Testis (tissue), 2 donors: Measurements from ENCODE around the gene DCT.

Experiments
- POLR2A ChIP-seq: fragments of 450-650 bp; IDR thresholded peaks from one replicate; pipeline ENCODE4 v1.6.1; 2017; ENCODE audit warnings: antibody characterized with exemption, mild to moderate bottlenecking, moderate library complexity
- TF ChIP-seq, protein P1 (sequence below), 3 experiments: fragments of 450-650 bp in 2 of 3; fragments of 200-600 bp in 1 of 3; sonication (generic) in 1 of 3; IDR thresholded peaks; one replicate each; pipeline ENCODE4 v1.5.1; 2016 to 2019; ENCODE audit warnings: antibody characterized with exemption in 3 of 3, mild to moderate bottlenecking in 2 of 3, moderate library complexity in 1 of 3

DNA sequence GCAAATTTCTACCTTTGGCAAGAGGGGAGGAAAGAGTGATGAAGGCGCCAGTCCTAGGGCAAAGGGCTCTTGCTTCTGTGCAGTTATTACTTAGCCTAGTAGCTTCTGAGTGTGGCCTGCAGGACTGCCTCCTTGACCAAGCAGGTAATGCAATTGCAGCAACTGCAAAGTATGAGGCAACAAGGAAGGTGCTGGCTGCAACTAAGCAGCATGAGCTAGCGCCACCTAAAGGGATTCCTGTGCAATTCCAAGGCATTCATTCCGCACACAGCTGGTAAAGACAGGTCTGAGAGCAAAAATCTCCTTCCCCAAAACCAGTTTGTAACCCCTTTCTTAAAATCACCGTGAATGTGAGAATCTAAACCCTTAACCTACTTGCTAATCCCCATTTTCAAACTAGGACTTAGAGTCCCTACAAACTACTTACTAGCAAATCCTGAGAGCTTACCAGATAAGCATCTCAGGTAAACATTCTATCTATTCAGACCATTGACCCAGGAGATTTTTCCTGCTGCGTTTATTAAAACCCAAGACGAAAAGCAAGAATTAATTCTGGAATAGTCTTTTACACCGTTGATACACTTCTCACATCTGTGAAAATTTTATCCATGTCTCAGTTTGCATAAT is 62.9 kb downstream of the DCT start:
- no peak for TF ChIP-seq POLR2A
- TF ChIP-seq, protein P1, sequence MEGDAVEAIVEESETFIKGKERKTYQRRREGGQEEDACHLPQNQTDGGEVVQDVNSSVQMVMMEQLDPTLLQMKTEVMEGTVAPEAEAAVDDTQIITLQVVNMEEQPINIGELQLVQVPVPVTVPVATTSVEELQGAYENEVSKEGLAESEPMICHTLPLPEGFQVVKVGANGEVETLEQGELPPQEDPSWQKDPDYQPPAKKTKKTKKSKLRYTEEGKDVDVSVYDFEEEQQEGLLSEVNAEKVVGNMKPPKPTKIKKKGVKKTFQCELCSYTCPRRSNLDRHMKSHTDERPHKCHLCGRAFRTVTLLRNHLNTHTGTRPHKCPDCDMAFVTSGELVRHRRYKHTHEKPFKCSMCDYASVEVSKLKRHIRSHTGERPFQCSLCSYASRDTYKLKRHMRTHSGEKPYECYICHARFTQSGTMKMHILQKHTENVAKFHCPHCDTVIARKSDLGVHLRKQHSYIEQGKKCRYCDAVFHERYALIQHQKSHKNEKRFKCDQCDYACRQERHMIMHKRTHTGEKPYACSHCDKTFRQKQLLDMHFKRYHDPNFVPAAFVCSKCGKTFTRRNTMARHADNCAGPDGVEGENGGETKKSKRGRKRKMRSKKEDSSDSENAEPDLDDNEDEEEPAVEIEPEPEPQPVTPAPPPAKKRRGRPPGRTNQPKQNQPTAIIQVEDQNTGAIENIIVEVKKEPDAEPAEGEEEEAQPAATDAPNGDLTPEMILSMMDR (IDR thresholded peaks at IDR 0.05): peak in 1 of 3 experiments; percentile 39
